ENCODE measurements around the gene FOXL1. TPM values are rescaled to one million over a fixed set of nuclear protein-coding genes. Genes with fewer than 3 reads are reported as not detected.

FOXL1 gene
- polyA plus RNA-seq, 12 donors = 0.22 to 10.9 (median 0.33) TPM; not detected in 1

DNA sequence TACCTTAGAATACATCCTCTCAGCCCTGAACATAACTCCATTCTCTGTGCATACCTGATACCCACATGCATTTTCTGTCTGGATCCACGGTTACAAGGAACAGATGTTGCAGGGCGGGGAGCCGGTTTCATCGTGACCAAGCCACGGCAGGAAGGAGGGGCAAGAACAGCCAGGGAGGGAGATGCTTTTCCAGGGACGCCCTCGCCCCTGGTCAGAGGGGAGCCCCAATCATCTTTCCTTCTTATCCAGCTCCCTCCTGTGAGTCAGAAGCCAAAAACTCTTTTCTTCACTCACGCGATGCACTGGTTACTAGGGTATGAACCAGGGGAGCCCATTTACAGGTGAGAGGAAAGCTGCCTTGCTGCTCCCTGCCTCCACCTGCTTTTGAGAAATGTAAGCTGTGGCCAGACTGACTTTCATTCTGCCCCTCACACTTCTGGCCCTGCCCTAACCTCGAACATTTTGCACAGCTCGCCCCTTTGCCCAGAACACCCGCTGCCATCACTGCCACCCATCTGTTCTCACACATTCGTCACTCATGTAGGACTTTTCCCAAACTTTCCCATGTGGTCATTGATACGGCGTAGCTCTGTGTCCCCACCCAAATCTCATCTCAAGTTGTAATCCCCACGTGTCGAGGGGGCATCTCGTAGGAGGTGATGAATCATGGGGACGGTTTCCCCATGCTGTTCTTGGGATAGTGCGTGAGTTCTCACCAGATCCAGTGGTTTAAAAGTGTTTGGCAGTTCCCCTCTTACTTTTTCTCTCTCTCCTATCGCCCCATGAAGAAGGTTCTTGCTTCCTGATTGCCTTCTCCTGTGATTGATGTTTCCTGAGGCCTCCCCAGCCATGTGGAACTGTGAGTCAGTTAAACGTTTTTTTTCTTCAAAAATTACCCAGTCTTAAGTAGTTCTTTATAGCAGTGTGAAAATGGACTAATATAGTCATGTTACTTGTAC is 20.5 kb downstream of the FOXL1 start:
- no peak for DNase-seq

DNA sequence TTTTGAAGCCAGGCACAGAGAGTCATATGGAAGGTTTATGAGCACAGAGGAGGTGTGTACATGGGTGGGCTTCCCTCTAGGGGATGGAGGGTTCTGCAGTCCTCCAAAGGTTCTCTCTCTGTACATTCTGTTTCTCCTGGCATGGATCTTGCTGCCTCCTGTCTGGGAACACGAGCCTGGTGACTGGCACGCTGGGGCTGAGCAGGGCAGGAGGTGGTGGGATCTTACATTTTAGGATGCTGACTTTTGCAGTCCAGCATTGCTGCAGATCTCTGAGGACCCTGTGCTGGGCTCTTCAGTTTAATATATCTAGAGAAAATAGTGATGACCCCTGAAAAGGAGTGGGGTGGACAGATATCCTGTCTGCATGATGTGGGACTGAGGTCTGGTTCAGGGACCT is 23.0 kb downstream of the FOXL1 start:
- no peak for DNase-seq

DNA sequence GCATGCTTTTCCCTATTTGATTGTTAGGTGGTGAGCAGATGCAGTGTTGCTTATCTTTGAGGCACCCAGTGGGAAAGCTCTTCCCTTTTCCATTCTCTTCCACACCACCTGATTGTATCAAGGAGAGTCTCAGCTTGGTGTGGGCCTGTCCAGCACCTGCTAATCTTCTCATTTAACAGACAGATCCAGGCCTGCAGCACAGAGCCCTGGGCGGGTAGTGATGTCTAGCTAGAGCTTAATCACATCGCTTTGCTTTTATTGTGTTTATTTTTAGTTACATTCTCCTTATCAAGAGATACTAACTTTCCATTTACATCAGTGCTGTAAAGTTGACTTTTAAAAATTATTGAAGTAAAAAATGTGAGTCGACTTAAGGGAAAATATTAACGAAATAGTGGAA is 24.2 kb downstream of the FOXL1 start:
- no peak for DNase-seq

DNA sequence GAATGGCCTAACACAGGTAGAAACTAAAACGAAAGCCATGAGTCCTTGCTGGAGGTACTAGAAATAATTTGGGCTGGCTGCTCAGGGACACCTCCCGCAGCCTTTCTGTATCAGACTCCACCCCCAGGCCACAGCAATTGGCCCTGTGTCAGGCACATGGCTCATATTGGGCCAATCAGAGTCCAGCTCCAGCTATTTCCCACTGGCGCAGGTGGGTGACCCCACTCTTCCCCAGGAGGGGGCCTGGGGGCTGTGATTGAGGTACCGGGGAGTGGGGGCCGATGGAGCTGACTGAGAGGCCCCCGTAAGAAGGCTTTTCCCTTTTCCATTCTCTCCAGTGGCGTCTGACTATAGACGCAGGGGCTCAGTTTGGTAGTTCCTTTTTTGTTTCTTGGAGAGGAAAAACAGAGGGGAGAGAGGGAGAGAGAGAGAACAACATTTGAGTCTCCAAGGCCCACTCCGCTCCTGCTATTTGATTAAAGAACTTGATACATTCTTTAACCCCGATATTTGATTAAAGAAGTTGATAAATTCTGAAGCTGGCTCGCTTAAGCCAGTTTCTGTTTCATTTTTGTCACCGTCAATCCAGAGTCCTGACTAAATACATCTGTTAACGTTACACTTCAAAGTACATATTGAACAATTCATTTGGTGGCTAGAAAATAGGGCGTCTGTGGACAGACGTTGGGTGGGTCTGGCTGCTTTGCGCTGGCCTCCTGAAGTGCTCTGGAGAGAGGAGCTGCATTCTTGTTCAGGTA is 26.3 kb downstream of the FOXL1 start:
- DNase-seq = no peak

DNA sequence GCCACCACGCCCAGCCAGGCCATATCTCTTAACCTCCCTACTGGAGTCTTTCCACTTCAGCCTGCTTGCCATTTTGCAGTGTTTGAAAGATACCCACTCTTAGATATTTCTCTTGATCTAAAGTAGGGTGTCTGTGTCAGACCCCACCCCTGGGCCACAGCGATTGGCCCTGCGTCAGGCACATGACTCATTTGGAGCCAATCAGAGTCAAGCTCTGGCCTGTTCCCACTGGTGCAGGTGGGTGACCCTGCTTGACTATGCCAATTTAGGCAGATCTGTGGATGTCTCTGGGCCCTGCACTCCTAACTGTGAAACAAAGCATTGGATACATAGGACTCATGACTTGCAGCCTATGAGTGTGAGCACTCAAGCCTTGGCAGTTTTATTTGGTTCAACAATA is 27.6 kb downstream of the FOXL1 start:
- no peak for DNase-seq

DNA sequence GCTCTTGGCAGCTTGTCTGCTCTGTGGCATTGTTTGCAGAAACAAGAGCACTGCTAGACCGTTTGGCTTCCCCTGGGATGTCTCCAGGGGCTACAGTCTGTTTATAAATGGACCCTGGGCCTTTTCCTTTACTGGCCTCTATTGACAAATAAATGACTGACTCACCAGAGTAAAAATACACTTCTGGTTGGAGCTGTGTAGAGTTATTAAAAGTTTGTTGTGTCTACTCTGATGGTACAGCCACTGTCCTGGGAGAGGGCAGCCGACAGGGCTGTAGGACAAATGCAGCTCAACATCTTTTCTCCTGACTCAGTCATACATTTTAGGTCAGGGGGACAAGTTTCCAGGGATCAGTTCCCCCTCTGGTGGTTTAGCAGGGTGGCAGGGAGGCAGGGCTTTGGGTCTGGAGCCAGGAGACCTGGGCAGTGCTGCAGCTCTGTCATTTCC is 30.0 kb downstream of the FOXL1 start:
- no peak for DNase-seq

DNA sequence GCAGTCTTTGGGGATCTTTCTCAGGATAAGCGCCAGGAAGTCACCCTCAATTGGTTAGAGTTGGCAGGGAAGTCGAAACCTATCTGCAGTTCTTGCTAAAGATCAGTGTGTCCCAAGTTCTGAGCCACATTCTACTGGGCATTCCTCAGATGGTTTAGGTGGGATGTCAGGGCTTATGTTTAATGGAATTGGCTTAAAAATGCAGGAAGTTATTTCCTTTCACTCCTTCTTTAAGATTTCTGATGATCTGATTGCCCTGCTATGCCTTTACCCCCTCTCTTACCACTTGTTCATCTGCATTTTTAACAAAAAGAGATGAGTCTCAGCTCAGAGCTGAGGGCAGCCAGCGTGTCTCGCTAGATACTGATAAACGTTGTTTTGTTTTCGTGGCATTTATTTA is 30.8 kb downstream of the FOXL1 start:
- DNase-seq = no peak

DNA sequence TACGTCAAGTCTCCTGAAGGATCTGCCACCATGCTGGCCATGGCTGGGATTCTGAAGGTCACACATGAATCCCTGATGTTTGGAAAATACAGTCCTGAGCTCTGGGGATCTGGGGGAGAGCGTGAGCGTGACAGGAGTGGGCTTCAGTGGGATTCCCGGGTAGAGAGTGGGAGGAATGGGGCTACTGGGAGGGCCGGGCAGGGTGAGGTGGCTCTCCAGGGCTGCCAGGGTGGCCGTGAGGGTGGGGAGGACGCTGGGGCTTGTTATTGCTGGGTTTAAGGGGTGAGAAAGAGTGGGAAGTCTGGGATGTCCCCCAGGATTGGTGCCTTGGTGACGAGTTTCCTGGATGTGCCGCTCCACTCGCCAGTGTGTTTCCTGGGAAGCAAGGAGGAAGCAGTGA is 31.3 kb downstream of the FOXL1 start:
- no peak for DNase-seq

DNA sequence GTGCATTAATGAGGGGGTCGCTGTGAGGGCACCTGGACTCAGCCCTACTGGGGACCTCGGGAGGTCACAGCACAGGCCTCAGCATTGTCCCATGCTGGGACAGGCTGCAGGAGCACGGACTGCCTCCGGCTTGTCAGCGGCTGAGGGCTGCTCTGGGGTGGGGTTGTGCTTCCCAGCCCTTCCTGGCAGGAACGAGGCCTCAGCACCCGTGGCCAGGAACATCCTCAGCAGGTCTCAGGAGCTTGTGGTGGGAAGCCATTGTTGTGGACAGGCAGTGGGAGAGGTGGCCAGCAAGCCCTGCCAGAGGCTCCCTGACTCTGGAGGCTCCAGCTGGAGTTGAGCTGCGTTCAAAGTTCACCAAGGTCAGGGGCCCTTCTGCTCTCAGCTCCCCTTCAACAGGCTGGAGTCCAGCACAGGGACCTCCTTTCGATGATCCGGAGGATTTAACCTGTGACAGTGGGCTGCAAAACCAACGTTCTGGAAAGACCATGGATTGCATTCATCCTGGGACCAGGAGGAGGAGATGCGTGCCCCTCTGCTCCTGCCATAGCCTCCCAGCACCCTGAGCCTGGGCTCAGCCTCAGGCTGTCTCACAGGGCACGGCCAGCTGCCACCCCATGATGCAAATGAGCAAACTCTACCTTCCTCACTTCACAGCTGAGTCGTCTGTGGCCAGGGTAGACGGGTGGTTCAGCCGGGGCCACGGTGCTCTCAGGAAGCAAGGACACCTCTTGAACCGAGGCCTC is 32.6 kb downstream of the FOXL1 start:
- DNase-seq = no peak

DNA sequence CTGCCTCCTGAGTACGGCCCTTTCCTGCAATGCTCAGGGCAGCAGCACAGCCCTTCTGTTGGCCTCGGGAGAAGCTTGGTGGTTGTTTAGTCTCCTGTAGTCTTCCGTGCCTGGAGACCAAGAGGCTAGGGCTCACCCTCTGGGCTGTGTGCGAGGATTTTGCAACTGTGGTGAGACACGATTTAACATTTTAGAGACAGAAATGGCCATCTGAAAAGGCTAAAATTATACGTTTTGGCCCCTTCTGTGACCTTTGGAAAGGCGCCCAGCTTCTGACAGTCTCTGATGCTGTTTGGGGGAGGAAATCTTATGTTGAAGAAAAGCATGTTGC is 33.1 kb downstream of the FOXL1 start:
- DNase-seq = peak; percentile 49

DNA sequence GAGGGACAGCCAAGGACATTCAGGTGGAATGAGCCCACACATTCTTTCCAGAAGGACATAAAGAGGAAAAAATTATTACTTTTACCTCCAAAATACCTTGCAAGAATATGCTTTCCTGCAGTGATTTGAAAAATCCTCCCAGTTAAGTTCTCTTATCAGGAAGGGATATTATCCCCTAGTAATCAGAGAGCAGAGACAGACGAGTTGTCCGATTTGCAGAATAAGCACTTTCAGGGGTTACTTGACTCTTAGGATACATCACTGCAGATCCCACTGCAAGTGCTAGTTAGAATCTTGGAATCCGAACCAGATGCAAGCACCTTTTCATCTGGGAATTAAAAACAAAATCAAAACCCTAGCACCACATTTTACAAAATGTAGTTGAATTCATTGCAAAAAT is 33.6 kb downstream of the FOXL1 start:
- DNase-seq = no peak

DNA sequence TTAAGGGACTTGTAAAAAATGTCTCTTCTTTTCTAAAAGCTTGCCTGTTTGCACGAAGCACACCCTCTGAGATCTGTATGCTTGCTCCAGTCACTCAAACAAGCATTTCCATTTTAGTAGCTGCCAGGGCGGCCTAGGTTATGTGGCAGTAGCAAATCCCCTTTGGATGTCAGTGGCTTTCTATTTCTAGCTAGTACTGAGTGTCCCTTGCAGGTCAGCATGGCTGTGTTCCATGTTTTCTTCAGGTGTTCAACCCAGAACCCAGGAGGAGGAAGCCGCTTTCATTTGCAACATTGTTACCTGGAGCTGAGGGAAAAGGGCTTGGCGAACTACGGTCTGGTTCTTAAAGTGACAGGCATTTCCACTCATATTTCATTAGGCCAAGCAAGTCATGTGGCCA is 36.4 kb downstream of the FOXL1 start:
- no peak for DNase-seq

DNA sequence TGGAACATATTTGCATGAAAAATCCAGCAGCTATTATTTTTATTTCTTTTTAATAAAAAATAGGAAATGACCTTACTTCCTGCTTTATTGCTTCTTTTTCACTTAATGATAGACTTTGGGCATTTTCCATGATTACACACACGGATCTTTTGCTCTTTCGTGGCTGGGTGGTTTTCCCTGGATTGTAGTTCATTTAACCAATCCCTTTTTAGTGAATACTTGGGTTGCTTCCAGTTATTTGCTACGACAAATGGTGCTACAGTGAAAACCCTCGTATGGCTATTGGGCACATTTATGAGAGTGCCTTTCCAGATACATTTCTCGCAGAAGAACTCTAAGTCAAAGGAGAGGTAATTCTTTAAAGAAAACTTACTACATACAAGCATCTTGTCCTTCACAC is 38.6 kb downstream of the FOXL1 start:
- DNase-seq = no peak

DNA sequence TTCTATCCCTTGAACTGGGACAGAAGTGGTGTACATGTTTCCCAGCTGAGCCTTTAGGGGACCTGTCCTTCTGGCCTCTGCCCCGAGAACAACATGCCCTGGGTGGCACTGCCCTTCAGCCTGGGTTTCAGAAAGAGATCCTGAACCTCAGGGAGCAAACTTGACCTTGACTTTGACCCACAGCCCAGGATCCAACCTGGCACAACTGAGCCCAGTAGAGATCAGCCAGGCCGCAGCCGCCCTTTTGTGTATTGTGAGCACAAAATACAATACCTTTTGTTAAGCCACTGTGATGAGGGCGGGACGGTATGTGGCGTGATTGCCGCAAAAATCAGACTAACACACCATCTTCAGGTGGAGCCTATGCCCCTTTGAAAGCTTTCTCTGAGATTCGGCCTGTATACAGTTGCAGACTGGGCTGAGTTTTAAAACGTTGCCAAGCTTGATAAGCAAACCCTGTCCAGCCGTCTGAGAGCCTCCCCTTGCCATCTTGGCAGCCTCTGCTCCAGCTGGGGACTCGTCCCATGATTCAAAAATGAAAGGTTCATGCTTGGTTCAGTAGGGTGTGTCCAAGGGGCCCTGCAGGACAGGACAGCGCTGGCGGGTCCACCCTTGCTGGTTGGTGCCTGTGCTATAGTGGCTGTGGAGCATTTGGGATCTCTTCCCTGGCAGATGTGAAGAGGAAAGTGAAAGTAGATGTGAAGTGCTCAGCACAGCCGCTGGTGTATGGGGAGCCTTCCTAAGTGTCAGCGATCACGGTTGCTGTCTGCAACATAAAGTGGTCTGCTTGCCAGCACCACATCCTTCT is 40.3 kb downstream of the FOXL1 start:
- no peak for DNase-seq

DNA sequence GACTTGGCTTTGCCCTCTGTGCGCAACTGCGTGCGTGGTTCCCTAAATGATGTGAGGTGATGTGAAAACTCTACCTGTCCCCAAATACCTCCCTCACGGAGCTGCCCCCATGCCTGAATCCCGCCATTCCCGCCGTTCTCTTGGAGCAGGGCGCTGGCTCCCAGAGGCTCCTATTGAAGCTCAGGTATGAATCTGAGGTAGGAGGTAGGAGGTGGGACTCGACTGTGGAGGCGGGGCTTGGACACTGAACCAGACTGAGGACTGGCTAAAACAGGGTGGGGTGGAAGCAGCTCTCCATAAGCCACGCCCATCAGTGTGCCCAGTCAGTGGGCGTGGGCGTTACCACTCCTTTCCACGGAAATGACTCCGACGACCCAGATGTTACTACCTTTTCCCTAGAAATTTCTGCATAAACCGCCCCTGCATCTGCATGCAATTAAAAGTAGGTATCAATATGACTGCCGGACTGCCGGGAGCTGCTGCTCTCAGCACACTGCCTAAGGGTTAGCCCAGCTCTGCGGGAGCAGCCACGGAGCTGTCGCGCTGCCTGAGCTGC is 41.0 kb downstream of the FOXL1 start:
- DNase-seq = no peak

DNA sequence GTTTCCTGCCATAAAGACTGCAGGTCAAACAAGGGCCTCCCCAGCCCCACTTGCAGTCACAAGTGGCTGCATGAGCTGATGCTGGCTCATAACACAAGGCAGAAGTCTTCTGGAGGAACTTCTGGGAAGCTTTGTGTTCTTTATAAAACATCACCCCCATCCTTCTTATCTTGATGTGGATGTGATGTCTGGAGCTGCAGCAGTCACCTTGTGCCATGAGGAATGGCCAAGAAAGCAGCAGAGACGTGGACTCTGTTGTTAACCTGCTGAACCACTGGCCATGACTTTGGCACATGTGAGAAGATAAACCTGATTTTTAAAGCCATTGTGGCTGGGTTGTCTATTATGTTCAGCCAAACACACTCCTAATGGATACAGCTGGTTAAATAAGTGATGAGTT is 41.8 kb downstream of the FOXL1 start:
- no peak for DNase-seq

DNA sequence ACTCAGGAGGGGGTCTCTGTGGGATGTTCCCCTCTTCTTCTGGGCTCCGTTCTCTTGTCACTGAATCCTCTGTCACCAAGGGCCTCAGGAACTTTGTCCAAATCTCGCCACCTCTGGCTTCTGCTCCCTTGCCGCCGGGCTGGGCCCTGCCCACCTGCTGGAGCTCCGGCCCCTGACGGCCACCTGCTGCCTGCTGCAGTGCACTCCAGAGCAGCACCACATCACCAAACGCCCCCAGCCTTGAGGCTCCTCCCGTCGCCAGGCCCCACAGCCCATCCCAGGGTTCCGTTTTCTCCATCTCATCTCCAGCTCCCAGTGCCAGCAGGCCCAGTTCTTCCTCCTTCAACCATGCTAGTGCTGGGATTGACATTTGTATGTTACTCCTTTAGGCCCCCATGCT is 43.6 kb downstream of the FOXL1 start:
- DNase-seq = no peak

DNA sequence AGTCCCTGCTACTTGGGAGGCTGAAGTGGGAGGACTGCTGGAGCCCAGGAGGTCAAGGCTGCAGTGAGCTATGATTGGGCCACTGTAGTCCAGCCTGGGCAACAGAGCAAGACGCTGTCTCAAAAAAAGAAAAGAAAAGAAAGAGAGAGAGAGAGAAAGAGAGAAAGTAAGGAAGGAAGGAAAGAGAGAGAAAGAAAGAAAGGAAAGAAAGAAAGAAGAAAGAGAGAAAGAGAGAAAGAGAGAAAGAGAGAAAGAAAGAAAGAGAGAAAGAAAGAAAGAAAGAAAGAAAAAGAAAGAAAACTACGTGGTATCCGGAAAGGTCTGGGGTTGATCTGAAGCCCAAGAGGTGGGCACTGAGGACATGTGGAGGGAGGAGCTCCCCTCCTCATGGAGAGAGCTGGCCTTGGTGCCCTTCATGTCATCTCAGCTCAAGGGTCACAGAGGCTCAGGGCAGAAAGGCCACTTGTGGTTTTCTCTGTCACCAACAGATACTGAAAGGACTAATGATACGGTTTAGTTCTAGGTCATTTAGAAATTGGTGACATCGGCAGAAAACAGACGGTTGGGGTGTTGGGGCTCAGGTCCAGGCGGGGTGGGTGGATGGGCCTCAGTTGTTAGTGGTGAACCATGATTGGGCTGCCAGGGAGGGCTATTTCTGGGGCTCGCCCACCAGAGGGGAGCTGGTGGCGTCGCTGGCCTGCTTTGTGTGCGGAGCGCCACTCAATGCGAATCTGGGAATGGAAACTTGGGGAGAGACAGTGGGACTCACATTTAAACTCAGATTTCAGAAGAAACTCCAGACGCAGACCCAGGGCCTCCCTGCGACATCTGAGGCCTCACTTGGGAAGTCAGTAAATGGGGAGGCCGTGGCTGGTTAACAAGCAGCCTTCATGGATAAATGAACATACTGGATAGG is 44.6 kb downstream of the FOXL1 start:
- no peak for DNase-seq

DNA sequence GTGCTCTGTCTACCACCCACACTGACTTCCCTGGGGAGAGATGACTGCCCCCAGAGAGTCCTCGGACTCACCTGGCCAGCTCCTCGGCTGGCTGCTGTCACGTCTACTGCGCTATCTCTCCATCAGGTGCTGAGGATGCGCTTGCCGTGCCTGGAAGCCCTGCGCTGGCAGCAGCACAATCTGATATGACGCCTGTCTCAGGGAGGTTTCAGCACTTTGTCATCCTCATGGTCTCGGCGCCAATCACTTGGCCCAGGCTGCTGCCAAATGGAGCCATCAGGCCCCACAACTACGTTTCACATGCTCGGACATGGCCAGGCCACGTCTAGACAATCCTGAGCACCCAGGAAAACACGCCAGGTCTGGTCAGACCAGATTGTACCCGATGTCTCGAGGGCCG is 46.7 kb downstream of the FOXL1 start:
- DNase-seq = no peak

DNA sequence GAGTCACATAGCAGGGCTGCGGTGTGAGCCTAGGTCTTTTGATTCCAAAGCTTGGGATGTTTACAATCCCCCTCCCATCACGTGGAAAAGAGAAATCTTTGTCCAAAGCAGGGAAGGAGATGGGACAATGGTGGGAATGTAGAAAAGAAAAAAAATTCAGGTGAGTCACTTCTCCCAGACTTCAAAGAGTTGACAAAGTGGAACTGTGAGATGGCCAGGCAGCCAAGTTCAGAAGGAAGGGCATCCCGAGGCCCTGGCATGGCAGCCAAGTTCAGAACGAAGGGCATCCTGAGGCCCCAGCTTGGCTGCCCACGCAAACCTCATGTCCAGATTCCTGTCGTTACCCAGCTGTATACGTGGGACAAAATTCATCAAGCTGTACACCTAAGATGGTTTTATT is 47.5 kb downstream of the FOXL1 start:
- DNase-seq = no peak
